HepG2 (cell line): ENCODE data around the gene ZFYVE28. TPM values are rescaled to one million over a fixed set of nuclear protein-coding genes. Genes with fewer than 3 reads are reported as not detected.
A peak's percentile ranks its signal among the peaks of the same experiment; 100 is the strongest.

Experiments used
- GPN1 ChIP-seq: sonication (generic); formaldehyde crosslinking; IDR thresholded peaks from 2 replicates; pipeline ENCODE4 v1.5.1; 2020; ENCODE audit warnings: missing genetic modification reagents, borderline replicate concordance
- HNF1A ChIP-seq, 2 experiments: sonication (generic) in 1 of 2; formaldehyde crosslinking in 1 of 2; IDR thresholded peaks; 2 replicates each; pipeline versions ENCODE4 v1.4.0 to v1.6.1; 2016 to 2020; ENCODE audit warnings: borderline replicate concordance in 1 of 2, low read depth in 1 of 2, mild to moderate bottlenecking in 1 of 2, missing genetic modification reagents in 1 of 2
- KDM5A ChIP-seq: fragments of 200-600 bp; sonication (generic); IDR thresholded peaks from 2 replicates; pipeline ENCODE4 v1.7.0; 2018; ENCODE audit warnings: antibody characterized with exemption, mild to moderate bottlenecking, low read length, borderline replicate concordance
- SALL1 ChIP-seq: sonication (generic); formaldehyde crosslinking; IDR thresholded peaks from 2 replicates; pipeline ENCODE4 v1.8.0; 2022; ENCODE audit warnings: mild to moderate bottlenecking, missing genetic modification reagents
- TEAD3 ChIP-seq: optimal IDR thresholded peaks from 2 replicates; pipeline ENCODE3; 2016; ENCODE audit warnings: borderline replicate concordance
- TFDP1 ChIP-seq: IDR thresholded peaks from 2 replicates; pipeline ENCODE4 v1.6.1; 2016; ENCODE audit warnings: missing compliant biosample characterization, missing genetic modification reagents, borderline replicate concordance
- ZBED4 ChIP-seq: sonication (generic); formaldehyde crosslinking; IDR thresholded peaks from 2 replicates; pipeline ENCODE4 v1.4.0; 2020; ENCODE audit warnings: missing genetic modification reagents, borderline replicate concordance
- ZBTB14 ChIP-seq: sonication (generic); formaldehyde crosslinking; IDR thresholded peaks from 2 replicates; pipeline ENCODE4 v1.4.0; 2020; ENCODE audit warnings: missing genetic modification reagents
- ZNF10 ChIP-seq: sonication (generic); formaldehyde crosslinking; IDR thresholded peaks from 2 replicates; pipeline ENCODE4 v1.4.0; 2020; ENCODE audit warnings: mild to moderate bottlenecking, low read depth, missing genetic modification reagents, borderline replicate concordance
- ZNF34 ChIP-seq: sonication (generic); formaldehyde crosslinking; IDR thresholded peaks from 2 replicates; pipeline ENCODE4 v1.4.0; 2020; ENCODE audit warnings: mild to moderate bottlenecking, missing genetic modification reagents, borderline replicate concordance
- ZNF350 ChIP-seq: sonication (generic); formaldehyde crosslinking; IDR thresholded peaks from 2 replicates; pipeline ENCODE4 v1.4.0; 2020; ENCODE audit warnings: mild to moderate bottlenecking, low read depth, missing genetic modification reagents, borderline replicate concordance
- ZNF513 ChIP-seq: sonication (generic); formaldehyde crosslinking; conservative IDR thresholded peaks from 2 replicates; pipeline ENCODE4 v1.5.0; 2020; ENCODE audit warnings: missing genetic modification reagents
- ZNF577 ChIP-seq: sonication (generic); formaldehyde crosslinking; IDR thresholded peaks from 2 replicates; pipeline ENCODE4 v1.4.0; 2020; ENCODE audit warnings: mild to moderate bottlenecking, low read depth, missing genetic modification reagents, borderline replicate concordance
- polyA plus RNA-seq, 8 experiments: library from polyadenylated mRNA; depleted of rRNA in 3 of 8; stranded (reverse) in 7 of 8; unstranded in 1 of 8; fragments of >200 nt; fragmentation: Illumina TruSeq in 4 of 8; extraction: Trizol in 4 of 8; gene quantifications; 2 replicates each; pipeline versions ENCODE4 v1.2.1 to v1.2.3, GENCODE V29; 2011 to 2016; ENCODE audit warnings: low read depth in 4 of 8, missing spikeins in 1 of 8, mixed read lengths in 1 of 8; ENCODE audit not compliant: insufficient read depth in 1 of 8
- total RNA-seq, 5 experiments: library from RNA; depleted of rRNA; stranded (reverse); fragments of >200 nt; fragmentation: Illumina TruSeq; extraction: Trizol; gene quantifications; 2 replicates each; pipeline ENCODE4 v1.2.3, GENCODE V29; 2016; ENCODE audit warnings: low read depth in 1 of 5

Gene ZFYVE28
- total and polyA plus RNA-seq, 2 of the 13 experiments (the other 11 are each of a cell fraction or from before 2014, with no cell fraction given) = 0.12 to 0.22 TPM

- TF ChIP-seq TFDP1 (peak; percentile 74; the same call in 1 of the 2 replicates), SALL1 (CRISPR knock-in tag) (peak; percentile 25; the same call in 1 of the 2 replicates), TEAD3 (CRISPR knock-in tag) (peak; percentile 41), HNF1A (IDR thresholded peaks at IDR 0.05; ENCODE audit: low read depth) (no peak), HNF1A (CRISPR knock-in tag; IDR thresholded peaks at IDR 0.05; ENCODE audit: borderline replicate concordance) (no peak), ZNF577 (CRISPR knock-in tag) (no peak), GPN1 (no peak), ZNF513 (CRISPR knock-in tag) (no peak), ZNF10 (CRISPR knock-in tag) (no peak), ZBED4 (CRISPR knock-in tag) (peak; percentile 67), KDM5A (no peak), ZNF34 (CRISPR knock-in tag) (no peak), ZNF350 (CRISPR knock-in tag) (no peak), ZBTB14 (CRISPR knock-in tag) (peak; percentile 86)
Observed at GRCh38 chr4:2418650-2419571, 466 bp upstream of the ZFYVE28 start, which contains the start of gene CFAP99 (continued).
